HG03139 (cell line): Measurements from ENCODE around the gene RCAN2.
"Not testable (repeated sequence)": the region's sequence is repeated elsewhere in the genome, so short reads cannot be mapped to it uniquely, and the experiment has no call there.

Experiments
- ATAC-seq: cut with Tn5 transposase; IDR thresholded peaks from one replicate; pipeline ENCODE4 v1.9.1; 2021; ENCODE audit not compliant: unreplicated experiment

Gene RCAN2

GRCh38 chr6:46338131-46338530 is 153.1 kb downstream of the RCAN2 start:
- peak; percentile 75 for ATAC-seq

- ATAC-seq = no peak
Observed at GRCh38 chr6:46334442-46334841, 156.8 kb downstream of the RCAN2 start.

- ATAC-seq = no peak
Observed at GRCh38 chr6:46333481-46333880, 157.8 kb downstream of the RCAN2 start.

GRCh38 chr6:46332448-46332847 is 158.8 kb downstream of the RCAN2 start:
- not testable (repeated sequence) for ATAC-seq

- no peak for ATAC-seq
Observed at GRCh38 chr6:46331461-46331860, 159.8 kb downstream of the RCAN2 start.

GRCh38 chr6:46329568-46329967 is 161.7 kb downstream of the RCAN2 start:
- no peak for ATAC-seq

GRCh38 chr6:46327779-46328178 is 163.5 kb downstream of the RCAN2 start:
- no peak for ATAC-seq

- no peak for ATAC-seq
Observed at GRCh38 chr6:46325561-46326530, 165.4 kb downstream of the RCAN2 start.

GRCh38 chr6:46324706-46325105 is 166.5 kb downstream of the RCAN2 start:
- no peak for ATAC-seq

- ATAC-seq = no peak
Observed at GRCh38 chr6:46323966-46324622, 167.2 kb downstream of the RCAN2 start.

- ATAC-seq = no peak
Observed at GRCh38 chr6:46323312-46323965, 167.8 kb downstream of the RCAN2 start.

GRCh38 chr6:46320505-46320904 is 170.7 kb downstream of the RCAN2 start:
- ATAC-seq = no peak

GRCh38 chr6:46315589-46315988 is 175.7 kb downstream of the RCAN2 start:
- no peak for ATAC-seq

GRCh38 chr6:46312654-46313053 is 178.6 kb downstream of the RCAN2 start:
- no peak for ATAC-seq

- ATAC-seq = no peak
Observed at GRCh38 chr6:46310196-46310595, 181.1 kb downstream of the RCAN2 start.

- ATAC-seq = no peak
Observed at GRCh38 chr6:46306431-46306830, 184.8 kb downstream of the RCAN2 start.

- no peak for ATAC-seq
Observed at GRCh38 chr6:46305833-46306232, 185.4 kb downstream of the RCAN2 start.

- no peak for ATAC-seq
Observed at GRCh38 chr6:46305236-46305635, 186.0 kb downstream of the RCAN2 start.

- ATAC-seq = no peak
Observed at GRCh38 chr6:46302816-46303215, 188.4 kb downstream of the RCAN2 start.

GRCh38 chr6:46302176-46302575 is 189.1 kb downstream of the RCAN2 start:
- no peak for ATAC-seq

- no peak for ATAC-seq
Observed at GRCh38 chr6:46299253-46299652, 192.0 kb downstream of the RCAN2 start.

GRCh38 chr6:46296586-46296985 is 194.7 kb downstream of the RCAN2 start:
- ATAC-seq = no peak
